DND-41 (cell line): ENCODE measurements around the gene VEGFA.

Experiments used
- CTCF ChIP-seq: IDR thresholded peaks from 2 replicates; pipeline ENCODE4 v1.5.1; 2012; ENCODE audit warnings: borderline replicate concordance, low read length, moderate library complexity, mild to moderate bottlenecking; ENCODE audit not compliant: poor library complexity, severe bottlenecking; ENCODE audit errors: extremely low read depth
- EZH2 ChIP-seq: IDR thresholded peaks from 3 replicates; pipeline ENCODE4 v1.6.1; 2012; ENCODE audit warnings: borderline replicate concordance, low read depth, mild to moderate bottlenecking, moderate library complexity, low read length, inconsistent platforms; ENCODE audit not compliant: severe bottlenecking

- TF ChIP-seq CTCF (no peak), EZH2 (no peak)
Observed at GRCh38 chr6:43762966-43763695, 6.9 kb upstream of the VEGFA start.
